ENCODE measurements around the gene FILIP1. TPM values are rescaled to one million over a fixed set of nuclear protein-coding genes. Genes with fewer than 3 reads are reported as not detected.

The FILIP1 gene
- polyA plus RNA-seq, 1 of the 3 experiments (the other 2 are of a cell fraction), result 0.03 TPM

- Histone ChIP-seq H3F3A (replicated peaks; ENCODE audit: insufficient read depth) (no peaks in the 10 kb centered on the region), H3K9ac (no peak overlapping the region), H3K27ac (ENCODE audit: low read depth in 2 of 2, low read length in 1 of 2) (no peak overlapping the region), H3K4me3 (ENCODE audit: low read depth in 2 of 2, low read length in 1 of 2) (no peak overlapping the region), H3K9me3 (no peaks in the 10 kb centered on the region), H4K20me1 (ENCODE audit: insufficient read depth) (no peaks in the 10 kb centered on the region), H3K36me3 (replicated peaks in 1 of 2; ENCODE audit: control insufficient read depth in 1 of 2, insufficient read depth in 2 of 2, low read length in 1 of 2) (no peaks in the 10 kb centered on the region), H3K4me1 (ENCODE audit: control insufficient read depth in 1 of 2, insufficient read depth in 2 of 2, low read depth in 1 of 2, low read length in 1 of 2) (peaks cover 0 to 2% of the 10 kb centered on the region in 2 experiments; a peak in 2 of 4 replicates), H3K4me2 (no peak overlapping the region), H2AFZ (ENCODE audit: low read depth) (no peak overlapping the region), H3K9me2 (no peaks in the 10 kb centered on the region), H3K79me2 (ENCODE audit: insufficient read depth) (no peaks in the 10 kb centered on the region), H3K27me3 (ENCODE audit: insufficient read depth) (no peaks in the 10 kb centered on the region)
- DNase-seq, result no peak
- ChIA-PET POLR2A (no interaction called here), CTCF (interaction anchor here (1.0 to 2.8 kb wide), 4 partner anchors 10 to 226 kb away, joined by 3 to 9 read pairs (median 3); no protein-coding TSS in a partner anchor)
- no peak for TF ChIP-seq MAX (IDR thresholded peaks at IDR 0.05; ENCODE audit: low read depth)
- TF ChIP-seq RXRA (IDR thresholded peaks at IDR 0.05; ENCODE audit: borderline replicate concordance, low read depth), result no peak
Observed at GRCh38 chr6:75301537-75301936, 192.1 kb downstream of the FILIP1 start.

DNA sequence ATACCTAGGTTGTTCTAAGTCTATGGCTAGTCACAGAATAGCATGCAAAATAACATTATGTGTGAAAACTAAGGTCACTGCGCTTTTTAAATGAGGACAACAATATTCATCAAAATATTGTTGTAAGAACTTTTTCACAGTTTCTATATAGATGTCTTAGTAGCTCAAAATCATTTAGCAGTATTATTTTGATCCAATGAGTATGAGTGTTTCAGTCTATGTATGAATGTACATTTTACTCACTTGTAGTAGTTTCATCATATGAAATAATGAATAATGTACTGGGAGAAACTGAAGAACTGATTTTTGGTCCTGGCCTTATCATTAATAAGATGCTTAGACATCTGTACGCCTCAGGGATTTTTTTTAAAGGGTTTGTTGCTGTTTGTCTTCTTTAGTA is 192.5 kb downstream of the FILIP1 start:
- Histone ChIP-seq H3K27me3 (ENCODE audit: insufficient read depth) (no peaks in the 10 kb centered on the region), H2AFZ (ENCODE audit: low read depth) (no peak overlapping the region), H3K4me1 (ENCODE audit: control insufficient read depth in 1 of 2, insufficient read depth in 2 of 2, low read depth in 1 of 2, low read length in 1 of 2) (peaks cover 0 to 2% of the 10 kb centered on the region in 2 experiments; a peak in 2 of 4 replicates), H3K9me3 (no peaks in the 10 kb centered on the region), H3K9ac (no peak overlapping the region), H3K4me2 (no peak overlapping the region), H3K79me2 (ENCODE audit: insufficient read depth) (no peaks in the 10 kb centered on the region), H3K36me3 (replicated peaks in 1 of 2; ENCODE audit: control insufficient read depth in 1 of 2, insufficient read depth in 2 of 2, low read length in 1 of 2) (no peaks in the 10 kb centered on the region), H3K27ac (ENCODE audit: low read depth in 2 of 2, low read length in 1 of 2) (no peak overlapping the region), H3K9me2 (no peaks in the 10 kb centered on the region), H3K4me3 (ENCODE audit: low read depth in 2 of 2, low read length in 1 of 2) (no peak overlapping the region), H3F3A (replicated peaks; ENCODE audit: insufficient read depth) (no peaks in the 10 kb centered on the region), H4K20me1 (ENCODE audit: insufficient read depth) (no peaks in the 10 kb centered on the region)
- DNase-seq, result no peak
- TF ChIP-seq USF2 (IDR thresholded peaks at IDR 0.05; ENCODE audit: borderline replicate concordance, low read depth, low read length), result no peak
- TF ChIP-seq POLR2AphosphoS5 (IDR thresholded peaks at IDR 0.05; ENCODE audit: low read depth, low read length), result no peak
- CTCF ChIA-PET, result interaction anchor here (1.0 to 2.8 kb wide), 5 partner anchors 9 to 226 kb away, joined by 3 to 9 read pairs (median 3); no protein-coding TSS in a partner anchor
- POLR2A ChIA-PET, result no interaction called here
- WGBS (ENCODE audit: low lambda C conversion rate), result 88% methylated on average over 2 of the region's 2 CpGs

- Histone ChIP-seq H3K27me3 (ENCODE audit: insufficient read depth) (no peaks in the 10 kb centered on the region), H3K4me3 (ENCODE audit: low read depth in 2 of 2, low read length in 1 of 2) (no peak overlapping the region), H3K27ac (ENCODE audit: low read depth in 2 of 2, low read length in 1 of 2) (no peak overlapping the region), H3K4me2 (no peak overlapping the region), H2AFZ (ENCODE audit: low read depth) (no peak overlapping the region), H3K9me3 (no peaks in the 10 kb centered on the region), H3K79me2 (ENCODE audit: insufficient read depth) (no peaks in the 10 kb centered on the region), H3K9ac (no peak overlapping the region), H3F3A (replicated peaks; ENCODE audit: insufficient read depth) (no peaks in the 10 kb centered on the region), H3K4me1 (ENCODE audit: control insufficient read depth in 1 of 2, insufficient read depth in 2 of 2, low read depth in 1 of 2, low read length in 1 of 2) (peaks cover 0 to 2% of the 10 kb centered on the region in 2 experiments; a peak in 2 of 4 replicates), H4K20me1 (ENCODE audit: insufficient read depth) (no peaks in the 10 kb centered on the region), H3K9me2 (no peaks in the 10 kb centered on the region), H3K36me3 (replicated peaks in 1 of 2; ENCODE audit: control insufficient read depth in 1 of 2, insufficient read depth in 2 of 2, low read length in 1 of 2) (no peaks in the 10 kb centered on the region)
- no peak for DNase-seq
- WGBS (ENCODE audit: low lambda C conversion rate), result 87% methylated on average over 1 of the region's 1 CpG
- ChIA-PET POLR2A (no interaction called here), CTCF (interaction anchor here (1.0 to 2.8 kb wide), 5 partner anchors 34 to 227 kb away, joined by 3 to 9 read pairs (median 3); no protein-coding TSS in a partner anchor)
- TF ChIP-seq PBX3 (IDR thresholded peaks at IDR 0.05) (no peak), MEF2A (IDR thresholded peaks at IDR 0.05; ENCODE audit: borderline replicate concordance, low read depth) (no peak), RXRA (IDR thresholded peaks at IDR 0.05; ENCODE audit: borderline replicate concordance, low read depth) (no peak), CHD2 (IDR thresholded peaks at IDR 0.05; ENCODE audit: low read length, partially characterized antibody) (no peak), FOXM1 (IDR thresholded peaks at IDR 0.05; ENCODE audit: low read depth) (no peak), RCOR1 (IDR thresholded peaks at IDR 0.05; ENCODE audit: low read length) (no peak), EP300 (IDR thresholded peaks at IDR 0.05; ENCODE audit: borderline replicate concordance in 1 of 2, low read depth in 1 of 2, low read length in 1 of 2) (no peak), GABPA (IDR thresholded peaks at IDR 0.05; ENCODE audit: low read depth) (no peak), GATA2 (CRISPR knock-in tag; IDR thresholded peaks at IDR 0.05) (no peak), EZH2phosphoT487 (IDR thresholded peaks at IDR 0.05; ENCODE audit: borderline replicate concordance, low read depth) (no peak), TCF12 (IDR thresholded peaks at IDR 0.05) (no peak), ZBTB33 (IDR thresholded peaks at IDR 0.05; ENCODE audit: borderline replicate concordance, low read depth) (no peak)
- TF ChIP-seq, protein P1, sequence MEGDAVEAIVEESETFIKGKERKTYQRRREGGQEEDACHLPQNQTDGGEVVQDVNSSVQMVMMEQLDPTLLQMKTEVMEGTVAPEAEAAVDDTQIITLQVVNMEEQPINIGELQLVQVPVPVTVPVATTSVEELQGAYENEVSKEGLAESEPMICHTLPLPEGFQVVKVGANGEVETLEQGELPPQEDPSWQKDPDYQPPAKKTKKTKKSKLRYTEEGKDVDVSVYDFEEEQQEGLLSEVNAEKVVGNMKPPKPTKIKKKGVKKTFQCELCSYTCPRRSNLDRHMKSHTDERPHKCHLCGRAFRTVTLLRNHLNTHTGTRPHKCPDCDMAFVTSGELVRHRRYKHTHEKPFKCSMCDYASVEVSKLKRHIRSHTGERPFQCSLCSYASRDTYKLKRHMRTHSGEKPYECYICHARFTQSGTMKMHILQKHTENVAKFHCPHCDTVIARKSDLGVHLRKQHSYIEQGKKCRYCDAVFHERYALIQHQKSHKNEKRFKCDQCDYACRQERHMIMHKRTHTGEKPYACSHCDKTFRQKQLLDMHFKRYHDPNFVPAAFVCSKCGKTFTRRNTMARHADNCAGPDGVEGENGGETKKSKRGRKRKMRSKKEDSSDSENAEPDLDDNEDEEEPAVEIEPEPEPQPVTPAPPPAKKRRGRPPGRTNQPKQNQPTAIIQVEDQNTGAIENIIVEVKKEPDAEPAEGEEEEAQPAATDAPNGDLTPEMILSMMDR (IDR thresholded peaks at IDR 0.05), result no peak
Observed at GRCh38 chr6:75300531-75300855, 193.1 kb downstream of the FILIP1 start.
